ENCODE results near the gene NBR1. TPM values are rescaled to one million over a fixed set of nuclear protein-coding genes. Genes with fewer than 3 reads are reported as not detected.
"Not testable (repeated sequence)": the region's sequence is repeated elsewhere in the genome, so short reads cannot be mapped to it uniquely, and the experiment has no call there.

The NBR1 gene
- total RNA-seq, result 10 to 100 TPM; 56.7 to 89.2 TPM

GRCh38 chr17:43170766-43171585, at the start of gene NBR1:
Gene NBR1 (plus strand): TSS chr17:43171214. CDS start chr17:43175800, 4,586 bp downstream.
- no peaks in the 10 kb centered on the region for H3K9me3 Mint-ChIP-seq
- H3K27ac Mint-ChIP-seq, result no peak within 1 kb of the TSS
- peaks cover 0 to 6% of the 10 kb centered on the region in 2 donors for H3K36me3 Mint-ChIP-seq
- DNase-seq (ENCODE audit: low spot score in 2 of 2), result peak; percentile 94 to 98
- peak; percentile 78 to 83 for ATAC-seq

GRCh38 chr17:43125133-43125966, 45.7 kb upstream of the NBR1 start, which contains the start of gene BRCA1:
Gene BRCA1 (minus strand): TSS chr17:43125364. CDS start chr17:43124096, 1,268 bp downstream.
- Mint-ChIP-seq H3K9me3 (no peaks in the 10 kb centered on the region), H3K36me3 (peaks cover 25 to 48% of the 10 kb centered on the region in 2 donors), H3K27ac (peak within 1 kb of the TSS; percentile 96 to 100)
- DNase-seq (ENCODE audit: low spot score in 2 of 2) (peak; percentile 92 to 95), ATAC-seq (peak; percentile 99 to 100)

GRCh38 chr17:43125967-43126910, 44.8 kb upstream of the NBR1 start:
- Mint-ChIP-seq H3K9me3 (no peaks in the 10 kb centered on the region), H3K27ac (peak overlapping the region; percentile 94 to 96), H3K36me3 (peaks cover 25 to 48% of the 10 kb centered on the region in 2 donors)
- DNase-seq (ENCODE audit: low spot score in 2 of 2) (no peak), ATAC-seq (no peak)

GRCh38 chr17:43126911-43127290, 44.1 kb upstream of the NBR1 start:
- H3K9me3 Mint-ChIP-seq, result no peaks in the 10 kb centered on the region
- peaks cover 25 to 45% of the 10 kb centered on the region in 2 donors for H3K36me3 Mint-ChIP-seq
- ATAC-seq (no peak), DNase-seq (ENCODE audit: low spot score in 2 of 2) (no peak)
- H3K27ac Mint-ChIP-seq, result peak overlapping the region in 1 of 2 donors; percentile 63

GRCh38 chr17:43127333-43127876, 43.6 kb upstream of the NBR1 start:
- H3K36me3 Mint-ChIP-seq, result peaks cover 25 to 40% of the 10 kb centered on the region in 2 donors
- not testable (repeated sequence) for H3K9me3 Mint-ChIP-seq; ATAC-seq; DNase-seq (ENCODE audit: low spot score in 2 of 2)
- H3K27ac Mint-ChIP-seq, result peak overlapping the region; percentile 63 to 65

- DNase-seq (ENCODE audit: low spot score in 2 of 2) (no peak), ATAC-seq (no peak)
- Mint-ChIP-seq H3K36me3 (peaks cover 32 to 38% of the 10 kb centered on the region in 2 donors), H3K9me3 (no peaks in the 10 kb centered on the region), H3K27ac (peak overlapping the region in 1 of 2 donors; percentile 72)
Measured at GRCh38 chr17:43129671-43130010, 41.4 kb upstream of the NBR1 start.

- H3K36me3 Mint-ChIP-seq, result peaks cover 17 to 31% of the 10 kb centered on the region in 2 donors
- no peak overlapping the region for H3K27ac Mint-ChIP-seq
- H3K9me3 Mint-ChIP-seq, result no peaks in the 10 kb centered on the region
- DNase-seq (ENCODE audit: low spot score in 2 of 2), result no peak
- no peak for ATAC-seq
Measured at GRCh38 chr17:43132117-43132516, 38.9 kb upstream of the NBR1 start.

- not testable (repeated sequence) for DNase-seq (ENCODE audit: low spot score in 2 of 2); H3K9me3 Mint-ChIP-seq; ATAC-seq; H3K27ac Mint-ChIP-seq
- peaks cover 12 to 24% of the 10 kb centered on the region in 2 donors for H3K36me3 Mint-ChIP-seq
Measured at GRCh38 chr17:43133439-43133838, 37.6 kb upstream of the NBR1 start.

- DNase-seq (ENCODE audit: low spot score in 2 of 2), result no peak
- ATAC-seq, result no peak
- H3K27ac Mint-ChIP-seq, result no peak overlapping the region
Measured at GRCh38 chr17:43134774-43135453, 36.1 kb upstream of the NBR1 start.

GRCh38 chr17:43135454-43135819, 35.6 kb upstream of the NBR1 start:
- Mint-ChIP-seq H3K9me3 (no peaks in the 10 kb centered on the region), H3K36me3 (peaks cover 12 to 24% of the 10 kb centered on the region in 2 donors), H3K27ac (no peak overlapping the region)
- ATAC-seq (no peak), DNase-seq (ENCODE audit: low spot score in 2 of 2) (no peak)

More at GRCh38 chr17:43134774-43135453, 36.1 kb upstream of the NBR1 start:
- peaks cover 12 to 24% of the 10 kb centered on the region in 2 donors for H3K36me3 Mint-ChIP-seq
- H3K9me3 Mint-ChIP-seq, result no peaks in the 10 kb centered on the region

GRCh38 chr17:43136574-43136973, 34.4 kb upstream of the NBR1 start:
- H3K27ac Mint-ChIP-seq; DNase-seq (ENCODE audit: low spot score in 2 of 2); ATAC-seq; H3K9me3 Mint-ChIP-seq: not testable (repeated sequence)
- peaks cover 17 to 24% of the 10 kb centered on the region in 2 donors for H3K36me3 Mint-ChIP-seq

GRCh38 chr17:43138531-43138930, 32.5 kb upstream of the NBR1 start:
- not testable (repeated sequence) for DNase-seq (ENCODE audit: low spot score in 2 of 2); H3K9me3 Mint-ChIP-seq; ATAC-seq; H3K27ac Mint-ChIP-seq
- peaks cover 17 to 24% of the 10 kb centered on the region in 2 donors for H3K36me3 Mint-ChIP-seq

- Mint-ChIP-seq H3K36me3 (peaks cover 3 to 5% of the 10 kb centered on the region in 2 donors), H3K9me3 (no peaks in the 10 kb centered on the region), H3K27ac (peak overlapping the region in 1 of 2 donors; percentile 93)
- DNase-seq (ENCODE audit: low spot score in 2 of 2), result no peak
- ATAC-seq, result no peak
Measured at GRCh38 chr17:43140396-43141332, 30.4 kb upstream of the NBR1 start.

- Mint-ChIP-seq H3K9me3 (no peaks in the 10 kb centered on the region), H3K27ac (no peak overlapping the region), H3K36me3 (peaks cover 0 to 5% of the 10 kb centered on the region in 2 donors)
- ATAC-seq (no peak), DNase-seq (ENCODE audit: low spot score in 2 of 2) (no peak)
Measured at GRCh38 chr17:43142153-43142552, 28.9 kb upstream of the NBR1 start.

All from activated naive CD4-positive, alpha-beta T cell treated with anti-CD3 and anti-CD28 coated beads, Interleukin-2, amount 50 U/mL, for 72 hours (primary cell).